Liver (tissue), 3 donors: Measurements from ENCODE around the gene PNPLA1.

ENCODE experiments used
- ATF3 ChIP-seq: IDR thresholded peaks from 2 replicates; pipeline ENCODE4 v1.6.1; 2016; ENCODE audit warnings: antibody characterized with exemption
- RAD21 ChIP-seq, 2 donors: IDR thresholded peaks; 2 replicates each; pipeline ENCODE4 v1.6.1; 2016; ENCODE audit warnings: antibody characterized with exemption in 2 of 2, mild to moderate bottlenecking in 2 of 2
- SP1 ChIP-seq: IDR thresholded peaks from 2 replicates; pipeline ENCODE4 v1.6.1; 2018; ENCODE audit warnings: antibody characterized with exemption, mild to moderate bottlenecking
- TAF1 ChIP-seq: conservative IDR thresholded peaks from 2 replicates; pipeline ENCODE4 v1.6.1; 2016; ENCODE audit warnings: antibody characterized with exemption, mild to moderate bottlenecking
- TF ChIP-seq, protein P1 (sequence below): fragments of 150-350 bp; IDR thresholded peaks from 2 replicates; pipeline ENCODE4 v1.5.1; 2017; ENCODE audit warnings: improper control_type of control experiment, low read depth, low read length; ENCODE audit not compliant: missing input control
- donor health status: healthy.
- donor health status: healthy.

DNA sequence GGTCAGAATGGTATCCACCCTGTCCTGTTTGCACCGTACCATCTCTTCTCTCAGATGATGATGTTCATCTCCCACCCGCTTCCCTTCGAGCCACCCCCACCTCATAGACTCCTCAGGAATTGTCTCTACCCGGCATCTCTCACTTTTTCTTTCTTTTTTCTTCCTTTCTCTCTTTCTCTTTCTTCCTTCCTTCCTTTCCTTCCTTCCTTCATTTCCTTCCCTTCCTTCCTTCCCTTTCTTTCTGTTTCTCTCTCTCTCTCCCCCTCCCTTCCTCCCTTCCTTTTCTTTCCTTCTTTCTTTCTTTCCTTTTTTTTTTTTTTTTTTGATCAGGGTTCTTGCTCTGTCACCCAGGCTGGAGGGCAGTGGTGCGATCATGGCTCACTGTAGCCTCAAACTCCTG is 27.7 kb upstream of the PNPLA1 start:
- TF ChIP-seq, protein P1, sequence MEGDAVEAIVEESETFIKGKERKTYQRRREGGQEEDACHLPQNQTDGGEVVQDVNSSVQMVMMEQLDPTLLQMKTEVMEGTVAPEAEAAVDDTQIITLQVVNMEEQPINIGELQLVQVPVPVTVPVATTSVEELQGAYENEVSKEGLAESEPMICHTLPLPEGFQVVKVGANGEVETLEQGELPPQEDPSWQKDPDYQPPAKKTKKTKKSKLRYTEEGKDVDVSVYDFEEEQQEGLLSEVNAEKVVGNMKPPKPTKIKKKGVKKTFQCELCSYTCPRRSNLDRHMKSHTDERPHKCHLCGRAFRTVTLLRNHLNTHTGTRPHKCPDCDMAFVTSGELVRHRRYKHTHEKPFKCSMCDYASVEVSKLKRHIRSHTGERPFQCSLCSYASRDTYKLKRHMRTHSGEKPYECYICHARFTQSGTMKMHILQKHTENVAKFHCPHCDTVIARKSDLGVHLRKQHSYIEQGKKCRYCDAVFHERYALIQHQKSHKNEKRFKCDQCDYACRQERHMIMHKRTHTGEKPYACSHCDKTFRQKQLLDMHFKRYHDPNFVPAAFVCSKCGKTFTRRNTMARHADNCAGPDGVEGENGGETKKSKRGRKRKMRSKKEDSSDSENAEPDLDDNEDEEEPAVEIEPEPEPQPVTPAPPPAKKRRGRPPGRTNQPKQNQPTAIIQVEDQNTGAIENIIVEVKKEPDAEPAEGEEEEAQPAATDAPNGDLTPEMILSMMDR = no peak
- TF ChIP-seq TAF1 = no peak
- TF ChIP-seq RAD21 (IDR thresholded peaks at IDR 0.05) = no peak
- no peak for TF ChIP-seq SP1
- no peak for TF ChIP-seq ATF3
